ENCODE measurements around the gene SNX25.

DNA sequence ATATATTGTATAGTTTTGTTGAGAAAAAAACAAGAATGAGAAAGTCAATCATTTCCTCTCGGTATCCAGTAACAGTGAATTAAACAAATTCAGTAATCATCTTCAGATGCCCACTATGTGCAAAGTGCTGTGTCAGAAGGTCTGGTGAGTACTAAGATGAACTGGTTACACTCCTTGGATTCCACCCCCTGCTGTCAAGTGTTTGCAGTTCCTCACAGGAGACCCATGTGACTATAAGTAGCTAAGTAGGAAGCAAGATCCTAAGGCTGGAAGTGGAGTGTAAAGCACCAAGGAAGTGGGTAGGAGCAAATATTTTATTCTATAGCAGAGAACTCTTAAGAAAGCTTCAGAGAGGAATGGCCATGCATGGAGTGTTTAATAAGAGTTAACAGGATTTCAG lies 73.6 kb downstream of the SNX25 start:
- TF ChIP-seq, protein P1, sequence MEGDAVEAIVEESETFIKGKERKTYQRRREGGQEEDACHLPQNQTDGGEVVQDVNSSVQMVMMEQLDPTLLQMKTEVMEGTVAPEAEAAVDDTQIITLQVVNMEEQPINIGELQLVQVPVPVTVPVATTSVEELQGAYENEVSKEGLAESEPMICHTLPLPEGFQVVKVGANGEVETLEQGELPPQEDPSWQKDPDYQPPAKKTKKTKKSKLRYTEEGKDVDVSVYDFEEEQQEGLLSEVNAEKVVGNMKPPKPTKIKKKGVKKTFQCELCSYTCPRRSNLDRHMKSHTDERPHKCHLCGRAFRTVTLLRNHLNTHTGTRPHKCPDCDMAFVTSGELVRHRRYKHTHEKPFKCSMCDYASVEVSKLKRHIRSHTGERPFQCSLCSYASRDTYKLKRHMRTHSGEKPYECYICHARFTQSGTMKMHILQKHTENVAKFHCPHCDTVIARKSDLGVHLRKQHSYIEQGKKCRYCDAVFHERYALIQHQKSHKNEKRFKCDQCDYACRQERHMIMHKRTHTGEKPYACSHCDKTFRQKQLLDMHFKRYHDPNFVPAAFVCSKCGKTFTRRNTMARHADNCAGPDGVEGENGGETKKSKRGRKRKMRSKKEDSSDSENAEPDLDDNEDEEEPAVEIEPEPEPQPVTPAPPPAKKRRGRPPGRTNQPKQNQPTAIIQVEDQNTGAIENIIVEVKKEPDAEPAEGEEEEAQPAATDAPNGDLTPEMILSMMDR (IDR thresholded peaks at IDR 0.05): no peak
- TF ChIP-seq POLR2A (IDR thresholded peaks at IDR 0.05): no peak
